ENCODE measurements around the gene AGFG1.

DNA sequence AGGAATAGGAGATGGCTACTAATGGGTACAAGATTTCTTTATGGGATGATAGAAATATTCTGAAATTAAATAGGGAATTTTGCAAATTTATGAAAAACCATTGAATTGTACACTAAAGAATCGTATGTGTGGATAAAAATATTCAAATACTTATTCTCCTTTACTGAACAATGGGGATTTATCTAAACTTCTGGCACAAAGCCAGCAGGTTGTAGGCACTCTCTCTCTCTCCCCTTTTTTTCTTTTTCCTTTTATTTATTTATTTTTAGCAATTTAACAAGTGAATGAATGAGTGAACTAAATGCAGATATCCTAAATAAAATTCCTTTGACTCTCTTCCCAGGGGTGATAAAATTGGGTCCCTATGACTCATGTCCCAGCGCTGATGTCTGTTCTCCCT, 104.9 kb downstream of the AGFG1 start:
- TF ChIP-seq EZH2 (IDR thresholded peaks at IDR 0.05) (no peak), POLR2AphosphoS5 (IDR thresholded peaks at IDR 0.05; ENCODE audit: borderline replicate concordance, low read depth, low read length) (no peak)
